ENCODE measurements around the gene UCP2. TPM values are rescaled to one million over a fixed set of nuclear protein-coding genes. Genes with fewer than 3 reads are reported as not detected.

UCP2 gene
- total and polyA plus RNA-seq, 3 donors from 2014 or later = 20.6 to 52.3 (median 40.8) TPM

GRCh38 chr11:73995731-73996130, 13.1 kb upstream of the UCP2 start:
- WGBS, 2 donors = 74 to 83% methylated on average over 2 of the region's 2 CpGs
- no peaks in the 10 kb centered on the region for H3K9me3 ChIP-seq
- intact Hi-C loops (cut with DNase I; ENCODE audit: low total_unique reads) = no loop called here
- H3K36me3 ChIP-seq (ENCODE audit: low read depth, missing control alignments) = no peaks in the 10 kb centered on the region
- TF ChIP-seq, protein P1, sequence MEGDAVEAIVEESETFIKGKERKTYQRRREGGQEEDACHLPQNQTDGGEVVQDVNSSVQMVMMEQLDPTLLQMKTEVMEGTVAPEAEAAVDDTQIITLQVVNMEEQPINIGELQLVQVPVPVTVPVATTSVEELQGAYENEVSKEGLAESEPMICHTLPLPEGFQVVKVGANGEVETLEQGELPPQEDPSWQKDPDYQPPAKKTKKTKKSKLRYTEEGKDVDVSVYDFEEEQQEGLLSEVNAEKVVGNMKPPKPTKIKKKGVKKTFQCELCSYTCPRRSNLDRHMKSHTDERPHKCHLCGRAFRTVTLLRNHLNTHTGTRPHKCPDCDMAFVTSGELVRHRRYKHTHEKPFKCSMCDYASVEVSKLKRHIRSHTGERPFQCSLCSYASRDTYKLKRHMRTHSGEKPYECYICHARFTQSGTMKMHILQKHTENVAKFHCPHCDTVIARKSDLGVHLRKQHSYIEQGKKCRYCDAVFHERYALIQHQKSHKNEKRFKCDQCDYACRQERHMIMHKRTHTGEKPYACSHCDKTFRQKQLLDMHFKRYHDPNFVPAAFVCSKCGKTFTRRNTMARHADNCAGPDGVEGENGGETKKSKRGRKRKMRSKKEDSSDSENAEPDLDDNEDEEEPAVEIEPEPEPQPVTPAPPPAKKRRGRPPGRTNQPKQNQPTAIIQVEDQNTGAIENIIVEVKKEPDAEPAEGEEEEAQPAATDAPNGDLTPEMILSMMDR (IDR thresholded peaks at IDR 0.05) = no peak
- TF ChIP-seq POLR2A (IDR thresholded peaks at IDR 0.05) = no peak
- H3K27me3 ChIP-seq = no peaks in the 10 kb centered on the region
- no peak overlapping the region for H3K4me3 ChIP-seq
- H3K4me1 ChIP-seq = no peaks in the 10 kb centered on the region
- H3K27ac ChIP-seq = no peak overlapping the region
- no peak for DNase-seq

GRCh38 chr11:73995247-73995646, 12.6 kb upstream of the UCP2 start:
- DNase-seq = no peak
- Histone ChIP-seq H3K27me3 (no peaks in the 10 kb centered on the region), H3K4me1 (no peaks in the 10 kb centered on the region), H3K36me3 (ENCODE audit: low read depth, missing control alignments) (no peaks in the 10 kb centered on the region), H3K27ac (no peak overlapping the region), H3K4me3 (no peak overlapping the region), H3K9me3 (no peaks in the 10 kb centered on the region)
- 62 to 87% methylated on average over 2 of the region's 2 CpGs for WGBS, 2 donors
- intact Hi-C loops (cut with DNase I; ENCODE audit: low total_unique reads) = no loop called here
- no peak for TF ChIP-seq POLR2A (IDR thresholded peaks at IDR 0.05)
- TF ChIP-seq, protein P1 (IDR thresholded peaks at IDR 0.05) = no peak

- Histone ChIP-seq H3K36me3 (ENCODE audit: low read depth, missing control alignments) (no peaks in the 10 kb centered on the region), H3K9me3 (no peaks in the 10 kb centered on the region), H3K27ac (no peak overlapping the region), H3K27me3 (no peaks in the 10 kb centered on the region), H3K4me1 (no peaks in the 10 kb centered on the region), H3K4me3 (no peak overlapping the region)
- intact Hi-C loops (cut with DNase I; ENCODE audit: low total_unique reads) = no loop called here
- no peak for DNase-seq
- TF ChIP-seq, protein P1 (IDR thresholded peaks at IDR 0.05) = no peak
- TF ChIP-seq POLR2A (IDR thresholded peaks at IDR 0.05) = no peak
- 90 to 93% methylated on average over 6 of the region's 6 CpGs for WGBS, 2 donors
Measured at GRCh38 chr11:73991471-73992006, 8.9 kb upstream of the UCP2 start.

GRCh38 chr11:73990730-73991129, 8.1 kb upstream of the UCP2 start:
- Histone ChIP-seq H3K4me3 (no peak overlapping the region), H3K27me3 (no peaks in the 10 kb centered on the region), H3K9me3 (no peaks in the 10 kb centered on the region), H3K4me1 (no peaks in the 10 kb centered on the region), H3K27ac (no peak overlapping the region), H3K36me3 (ENCODE audit: low read depth, missing control alignments) (no peaks in the 10 kb centered on the region)
- no peak for DNase-seq
- intact Hi-C loops (cut with DNase I; ENCODE audit: low total_unique reads) = no loop called here
- WGBS, 2 donors = 81 to 92% methylated on average over 2 of the region's 2 CpGs
- no peak for TF ChIP-seq POLR2A (IDR thresholded peaks at IDR 0.05)
- TF ChIP-seq, protein P1 (IDR thresholded peaks at IDR 0.05) = no peak

- no peaks in the 10 kb centered on the region for H3K27me3 ChIP-seq
- no peak overlapping the region for H3K4me3 ChIP-seq
- 93% methylated on average over 6 of the region's 6 CpGs for WGBS, 2 donors
- no peaks in the 10 kb centered on the region for H3K9me3 ChIP-seq
- no peaks in the 10 kb centered on the region for H3K36me3 ChIP-seq (ENCODE audit: low read depth, missing control alignments)
- intact Hi-C loops (cut with DNase I; ENCODE audit: low total_unique reads) = no loop called here
- no peak for DNase-seq
- TF ChIP-seq POLR2A (IDR thresholded peaks at IDR 0.05) = no peak
- TF ChIP-seq, protein P1 (IDR thresholded peaks at IDR 0.05) = no peak
- no peak overlapping the region for H3K27ac ChIP-seq
- H3K4me1 ChIP-seq = no peaks in the 10 kb centered on the region
Measured at GRCh38 chr11:73989156-73989555, 6.5 kb upstream of the UCP2 start.
